Ectodermal cell (in vitro differentiated cells): Measurements from ENCODE around the gene OTOGL.
"Not testable (repeated sequence)": the region's sequence is repeated elsewhere in the genome, so short reads cannot be mapped to it uniquely, and the experiment has no call there.

Experiments used
- H3K27ac ChIP-seq: 2 replicates; pipeline ENCODE4 v1.7.0; 2013; ENCODE audit warnings: mild to moderate bottlenecking, low read depth, low read length; ENCODE audit not compliant: insufficient read depth, poor library complexity, severe bottlenecking
- H3K27me3 ChIP-seq: 2 replicates; pipeline ENCODE4 v1.7.0; 2013; ENCODE audit warnings: mild to moderate bottlenecking, low read length; ENCODE audit not compliant: insufficient read depth, control insufficient read depth, poor library complexity, severe bottlenecking
- H3K36me3 ChIP-seq: one replicate; pipeline ENCODE4 v1.7.0; 2013; ENCODE audit warnings: low read length; ENCODE audit not compliant: control insufficient read depth, insufficient read depth
- H3K4me1 ChIP-seq: one replicate; pipeline ENCODE4 v1.7.0; 2013; ENCODE audit warnings: low read length; ENCODE audit not compliant: control insufficient read depth, insufficient read depth
- H3K4me3 ChIP-seq: 2 replicates; pipeline ENCODE4 v1.7.0; 2013; ENCODE audit warnings: low read depth, low read length, control low read depth; ENCODE audit not compliant: insufficient read depth
- H3K9me3 ChIP-seq: 2 replicates; pipeline ENCODE4 v1.7.0; 2013; ENCODE audit warnings: mild to moderate bottlenecking, low read length, moderate library complexity; ENCODE audit not compliant: control insufficient read depth
- WGBS, 2 experiments: methylation state at CpG; one replicate each; pipeline ENCODE4 v1.1.7; 2013; ENCODE audit warnings: missing lambda C conversion rate in 2 of 2; 5-methylcytosine and 5-hydroxymethylcytosine counted together

OTOGL gene

GRCh38 chr12:80282761-80283160, 183.4 kb downstream of the OTOGL start:
- no peaks in the 10 kb centered on the region for H3K27me3 ChIP-seq
- no peak overlapping the region for H3K4me3 ChIP-seq
- H3K27ac ChIP-seq, result no peak overlapping the region
- peaks cover 4% of the 10 kb centered on the region for H3K9me3 ChIP-seq
- no peaks in the 10 kb centered on the region for H3K4me1 ChIP-seq
- H3K36me3 ChIP-seq, result no peaks in the 10 kb centered on the region

DNA sequence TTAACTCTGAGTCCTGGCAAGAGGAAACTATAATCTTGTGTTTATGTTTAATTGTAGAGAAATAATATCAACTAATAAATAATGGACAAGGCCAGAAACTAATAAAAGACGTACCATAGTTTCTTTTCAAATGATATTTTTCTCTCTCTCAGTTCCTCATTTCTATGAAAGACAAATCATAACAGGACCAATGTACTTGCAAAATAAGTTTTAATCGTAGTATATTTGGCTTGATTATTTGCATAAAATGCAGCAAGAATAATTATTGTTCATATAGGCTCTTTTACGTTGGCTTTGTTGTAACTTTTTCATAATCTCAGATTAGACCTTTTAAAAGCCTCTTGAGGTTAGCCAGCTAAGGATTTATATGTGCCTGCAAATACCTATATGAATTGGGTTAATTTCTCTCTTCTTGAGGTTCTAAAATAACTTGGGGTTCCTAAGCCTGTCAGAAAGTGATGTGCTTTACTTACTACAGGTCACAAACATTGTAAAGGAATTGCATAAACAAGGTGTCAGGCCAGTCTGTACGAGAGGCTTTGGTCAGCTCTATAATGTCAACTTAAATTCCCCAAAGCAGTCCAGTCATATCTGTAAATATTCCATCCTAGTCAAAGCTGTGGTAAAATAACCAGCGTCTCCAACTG, 191.9 kb downstream of the OTOGL start:
- no peaks in the 10 kb centered on the region for H3K4me1 ChIP-seq
- H3K27me3 ChIP-seq, result no peaks in the 10 kb centered on the region
- H3K4me3 ChIP-seq, result no peak overlapping the region
- H3K27ac ChIP-seq, result no peak overlapping the region
- whole genome bisulfite sequencing, 2 experiments, result 93 to 95% methylated on average over 3 to 5 of the region's 5 CpGs
- H3K9me3 ChIP-seq, result no peaks in the 10 kb centered on the region
- H3K36me3 ChIP-seq, result no peaks in the 10 kb centered on the region

DNA sequence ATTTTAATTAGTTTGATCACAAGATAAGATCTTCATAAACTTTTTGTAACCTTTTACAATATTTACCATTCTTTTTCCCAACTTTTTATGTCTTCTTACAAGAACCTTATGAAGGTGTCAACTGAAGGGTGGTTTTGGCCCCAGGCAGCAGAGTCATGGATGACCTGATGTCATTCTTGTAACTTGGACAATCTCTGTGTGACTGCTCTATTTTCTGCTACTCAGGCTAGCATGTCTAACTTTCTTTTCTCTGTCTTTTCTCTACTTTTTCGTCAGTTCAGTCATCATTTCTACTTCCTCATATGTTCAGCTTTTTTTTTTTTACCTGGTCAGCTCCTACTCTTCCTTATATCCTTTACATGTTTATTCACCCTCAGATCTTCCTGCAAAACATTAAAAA, 194.0 kb downstream of the OTOGL start:
- Histone ChIP-seq H3K4me3 (no peak overlapping the region), H3K4me1 (no peaks in the 10 kb centered on the region), H3K9me3 (no peaks in the 10 kb centered on the region), H3K27me3 (no peaks in the 10 kb centered on the region), H3K27ac (no peak overlapping the region), H3K36me3 (no peaks in the 10 kb centered on the region)
- 93 to 94% methylated on average over 1 of the region's 1 CpG for WGBS, 2 experiments

- 62 to 72% methylated on average over 1 of the region's 1 CpG for WGBS, 2 experiments
- H3K4me1 ChIP-seq, result no peaks in the 10 kb centered on the region
- H3K36me3 ChIP-seq, result no peaks in the 10 kb centered on the region
- H3K9me3 ChIP-seq, result no peaks in the 10 kb centered on the region
- H3K27ac ChIP-seq, result no peak overlapping the region
- H3K27me3 ChIP-seq, result no peaks in the 10 kb centered on the region
- no peak overlapping the region for H3K4me3 ChIP-seq
Observed at GRCh38 chr12:80293759-80294158, 194.4 kb downstream of the OTOGL start.

GRCh38 chr12:80299219-80299618, 199.9 kb downstream of the OTOGL start:
- no peak overlapping the region for H3K4me3 ChIP-seq
- WGBS, 2 experiments, result no CpG with 5 or more reads among the region's 1 CpG
- no peaks in the 10 kb centered on the region for H3K36me3 ChIP-seq
- H3K27me3 ChIP-seq, result no peaks in the 10 kb centered on the region
- no peaks in the 10 kb centered on the region for H3K4me1 ChIP-seq
- no peak overlapping the region for H3K27ac ChIP-seq
- no peaks in the 10 kb centered on the region for H3K9me3 ChIP-seq

- Histone ChIP-seq H3K36me3 (no peaks in the 10 kb centered on the region), H3K27ac (no peak overlapping the region), H3K9me3 (no peaks in the 10 kb centered on the region), H3K4me1 (no peaks in the 10 kb centered on the region), H3K27me3 (no peaks in the 10 kb centered on the region), H3K4me3 (no peak overlapping the region)
- WGBS, 2 experiments, result 93 to 100% methylated on average over 3 of the region's 3 CpGs
Observed at GRCh38 chr12:80299976-80300375, 200.6 kb downstream of the OTOGL start.

GRCh38 chr12:80307436-80307835, 208.1 kb downstream of the OTOGL start:
- H3K36me3 ChIP-seq, H3K9me3 ChIP-seq, H3K4me3 ChIP-seq, H3K4me1 ChIP-seq, H3K27ac ChIP-seq, H3K27me3 ChIP-seq: not testable (repeated sequence)
- 96% methylated on average over 25 to 27 of the region's 27 CpGs for WGBS, 2 experiments

DNA sequence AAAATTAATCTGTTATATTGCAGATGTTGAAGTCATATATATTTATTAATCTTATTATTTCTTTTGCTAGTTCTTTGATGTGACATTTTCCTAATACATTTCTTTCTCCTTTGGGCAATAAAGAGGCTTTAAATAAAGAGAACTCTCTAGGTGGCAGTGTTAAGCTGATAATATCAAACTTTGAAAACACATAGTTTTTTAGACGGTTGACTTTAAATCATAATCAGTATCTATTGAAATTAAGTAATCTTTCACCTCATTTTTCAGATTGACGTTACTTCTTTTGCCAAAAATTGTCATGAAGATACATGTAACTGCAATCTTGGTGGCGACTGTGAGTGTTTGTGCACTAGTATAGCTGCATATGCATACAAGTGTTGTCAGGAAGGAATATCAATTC, 213.9 kb downstream of the OTOGL start:
- no peak overlapping the region for H3K4me3 ChIP-seq
- H3K4me1 ChIP-seq, result no peaks in the 10 kb centered on the region
- H3K9me3 ChIP-seq, result no peaks in the 10 kb centered on the region
- H3K27me3 ChIP-seq, result no peaks in the 10 kb centered on the region
- 90% methylated on average over 2 to 3 of the region's 3 CpGs for WGBS, 2 experiments
- H3K27ac ChIP-seq, result no peak overlapping the region
- H3K36me3 ChIP-seq, result no peaks in the 10 kb centered on the region

DNA sequence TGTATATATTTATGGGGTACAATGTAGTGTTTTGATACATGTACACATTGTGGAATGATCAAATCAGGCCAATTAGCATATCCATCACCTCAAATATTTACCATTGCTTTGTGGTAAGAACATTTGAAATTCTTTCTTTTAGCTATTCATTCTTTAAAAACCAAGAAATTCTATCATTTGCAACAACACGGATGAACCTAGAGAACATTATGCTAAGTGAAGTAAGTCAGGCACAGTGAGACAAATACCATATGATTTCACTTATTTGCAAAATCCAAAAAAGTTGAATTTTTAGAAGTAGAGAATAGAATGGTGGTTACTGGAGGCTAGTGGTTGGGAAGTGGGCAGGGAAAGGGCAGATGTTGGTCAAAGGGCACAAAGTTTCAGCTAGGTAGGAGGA, 215.4 kb downstream of the OTOGL start:
- Histone ChIP-seq H3K9me3 (no peaks in the 10 kb centered on the region), H3K4me3 (no peak overlapping the region), H3K27ac (no peak overlapping the region), H3K27me3 (no peaks in the 10 kb centered on the region), H3K36me3 (no peaks in the 10 kb centered on the region), H3K4me1 (no peaks in the 10 kb centered on the region)
- WGBS, 2 experiments, result 88 to 89% methylated on average over 1 of the region's 1 CpG

DNA sequence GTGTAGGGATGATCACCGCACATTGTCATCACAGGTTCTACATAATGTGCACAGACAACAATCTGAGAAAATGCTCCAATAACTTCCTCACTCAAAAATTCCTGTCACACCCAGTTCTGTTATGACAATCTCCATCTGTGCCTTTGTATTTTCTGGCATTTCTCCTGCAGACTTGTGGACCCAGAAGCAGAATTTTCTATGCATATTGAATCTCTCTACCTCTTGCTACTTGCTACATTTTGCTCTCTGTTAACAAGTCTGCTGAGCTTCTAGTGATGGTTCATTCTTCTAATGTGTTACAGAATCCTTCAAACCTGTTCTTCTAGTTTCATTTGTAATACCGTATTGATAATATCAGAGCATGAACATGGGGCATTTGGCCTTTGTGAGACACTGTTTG, 216.9 kb downstream of the OTOGL start:
- H3K4me1 ChIP-seq, result no peaks in the 10 kb centered on the region
- WGBS, 2 experiments, result 94 to 96% methylated on average over 2 of the region's 2 CpGs
- H3K4me3 ChIP-seq, result no peak overlapping the region
- no peaks in the 10 kb centered on the region for H3K27me3 ChIP-seq
- no peaks in the 10 kb centered on the region for H3K9me3 ChIP-seq
- no peaks in the 10 kb centered on the region for H3K36me3 ChIP-seq
- H3K27ac ChIP-seq, result no peak overlapping the region

- Histone ChIP-seq H3K36me3 (no peaks in the 10 kb centered on the region), H3K9me3 (no peaks in the 10 kb centered on the region), H3K4me3 (no peak overlapping the region), H3K4me1 (no peaks in the 10 kb centered on the region), H3K27ac (no peak overlapping the region), H3K27me3 (no peaks in the 10 kb centered on the region)
Observed at GRCh38 chr12:80317307-80317706, 218.0 kb downstream of the OTOGL start.
